ENCODE results near the gene YAF2. TPM values are rescaled to one million over a fixed set of nuclear protein-coding genes. Genes with fewer than 3 reads are reported as not detected.

Gene YAF2
- total RNA-seq, 2 donors from 2014 or later = 19.4 to 27.3 TPM

DNA sequence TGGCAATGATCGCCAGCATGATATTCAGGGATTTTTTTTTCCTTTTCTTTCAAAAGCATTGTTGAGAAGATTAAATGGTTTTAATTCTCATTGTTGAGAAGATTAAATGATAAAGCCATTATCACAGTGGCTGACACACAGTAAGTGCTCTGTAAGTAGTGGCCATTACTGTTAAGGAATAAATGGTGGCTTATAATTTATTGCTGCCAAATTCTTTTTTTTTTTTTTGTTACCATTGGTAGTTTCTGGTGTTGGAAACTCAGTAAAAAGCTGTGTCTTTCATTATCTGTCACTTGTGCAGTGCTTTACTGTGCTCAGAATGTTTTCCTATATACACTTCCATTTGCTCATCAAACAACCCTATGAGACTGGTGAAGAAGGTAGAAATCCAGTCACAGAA is 15.3 kb downstream of the YAF2 start:
- peaks cover 9% of the 10 kb centered on the region for H3K4me1 Mint-ChIP-seq
- no peaks in the 10 kb centered on the region for H3K4me1 ChIP-seq (ENCODE audit: control insufficient read depth, insufficient read depth, low read length)
- 89 to 90% methylated on average over 1 of the region's 1 CpG for WGBS, 2 experiments (ENCODE audit: insufficient coverage in 1 of 2, insufficient read length in 1 of 2)
- peaks cover 14% of the 10 kb centered on the region for H3K9me3 ChIP-seq (ENCODE audit: control insufficient read depth, low read length)
- no peaks in the 10 kb centered on the region for H3K27me3 ChIP-seq (ENCODE audit: control insufficient read depth, insufficient read depth, low read length, poor library complexity, severe bottlenecking)
- no peak overlapping the region for H3K27ac Mint-ChIP-seq
- H3K4me3 ChIP-seq (ENCODE audit: low read length) = no peak overlapping the region
- H3K9ac ChIP-seq (ENCODE audit: extremely low read depth, low read length, poor library complexity, severe bottlenecking) = no peak overlapping the region
- H3K27me3 Mint-ChIP-seq (ENCODE audit: insufficient read depth) = peaks cover 8% of the 10 kb centered on the region
- peaks cover 17% of the 10 kb centered on the region for H3K36me3 Mint-ChIP-seq (ENCODE audit: low read depth)
- H3K27ac ChIP-seq (ENCODE audit: low read depth, low read length) = no peak overlapping the region
- peaks cover 10% of the 10 kb centered on the region for H3K36me3 ChIP-seq (ENCODE audit: control insufficient read depth, insufficient read depth, low read length)
- peaks cover 18% of the 10 kb centered on the region for H3K9me3 Mint-ChIP-seq
- no peak overlapping the region for H3K4me3 Mint-ChIP-seq
- TF ChIP-seq, protein P1, sequence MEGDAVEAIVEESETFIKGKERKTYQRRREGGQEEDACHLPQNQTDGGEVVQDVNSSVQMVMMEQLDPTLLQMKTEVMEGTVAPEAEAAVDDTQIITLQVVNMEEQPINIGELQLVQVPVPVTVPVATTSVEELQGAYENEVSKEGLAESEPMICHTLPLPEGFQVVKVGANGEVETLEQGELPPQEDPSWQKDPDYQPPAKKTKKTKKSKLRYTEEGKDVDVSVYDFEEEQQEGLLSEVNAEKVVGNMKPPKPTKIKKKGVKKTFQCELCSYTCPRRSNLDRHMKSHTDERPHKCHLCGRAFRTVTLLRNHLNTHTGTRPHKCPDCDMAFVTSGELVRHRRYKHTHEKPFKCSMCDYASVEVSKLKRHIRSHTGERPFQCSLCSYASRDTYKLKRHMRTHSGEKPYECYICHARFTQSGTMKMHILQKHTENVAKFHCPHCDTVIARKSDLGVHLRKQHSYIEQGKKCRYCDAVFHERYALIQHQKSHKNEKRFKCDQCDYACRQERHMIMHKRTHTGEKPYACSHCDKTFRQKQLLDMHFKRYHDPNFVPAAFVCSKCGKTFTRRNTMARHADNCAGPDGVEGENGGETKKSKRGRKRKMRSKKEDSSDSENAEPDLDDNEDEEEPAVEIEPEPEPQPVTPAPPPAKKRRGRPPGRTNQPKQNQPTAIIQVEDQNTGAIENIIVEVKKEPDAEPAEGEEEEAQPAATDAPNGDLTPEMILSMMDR (conservative IDR thresholded peaks at IDR 0.05) = no peak
- DNase-seq = no peak

DNA sequence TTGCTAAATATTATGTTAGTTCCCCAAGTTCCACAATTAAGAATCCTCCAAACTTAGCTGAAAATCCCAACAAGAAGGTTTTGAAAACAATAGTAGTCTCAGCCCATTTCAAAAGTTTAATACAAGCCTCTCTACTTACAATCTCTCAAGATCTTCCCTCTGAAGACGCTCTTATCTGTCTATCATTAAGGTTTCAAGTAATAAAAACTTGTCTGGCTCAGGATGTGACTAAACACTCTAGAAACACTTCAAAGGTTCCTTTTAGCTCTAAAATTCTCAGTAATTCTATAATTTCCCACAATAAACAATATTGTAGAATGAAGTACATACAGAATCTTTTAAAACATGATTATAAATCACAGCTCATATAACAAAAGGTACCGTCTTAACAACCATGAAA is 16.3 kb downstream of the YAF2 start:
- Histone ChIP-seq H3K4me1 (ENCODE audit: control insufficient read depth, insufficient read depth, low read length) (no peaks in the 10 kb centered on the region), H3K9ac (ENCODE audit: extremely low read depth, low read length, poor library complexity, severe bottlenecking) (no peak overlapping the region), H3K27me3 (ENCODE audit: control insufficient read depth, insufficient read depth, low read length, poor library complexity, severe bottlenecking) (no peaks in the 10 kb centered on the region), H3K27ac (ENCODE audit: low read depth, low read length) (no peak overlapping the region), H3K9me3 (ENCODE audit: control insufficient read depth, low read length) (peaks cover 14% of the 10 kb centered on the region), H3K4me3 (ENCODE audit: low read length) (peak overlapping the region; percentile 13), H3K36me3 (ENCODE audit: control insufficient read depth, insufficient read depth, low read length) (peaks cover 10% of the 10 kb centered on the region)
- peaks cover 8% of the 10 kb centered on the region for H3K27me3 Mint-ChIP-seq (ENCODE audit: insufficient read depth)
- 88 to 95% methylated on average over 1 to 2 of the region's 2 CpGs for WGBS, 2 experiments (ENCODE audit: insufficient coverage in 1 of 2, insufficient read length in 1 of 2)
- H3K27ac Mint-ChIP-seq = no peak overlapping the region
- TF ChIP-seq, protein P1 (conservative IDR thresholded peaks at IDR 0.05) = no peak
- DNase-seq = no peak
- peaks cover 18% of the 10 kb centered on the region for H3K9me3 Mint-ChIP-seq
- peaks cover 17% of the 10 kb centered on the region for H3K36me3 Mint-ChIP-seq (ENCODE audit: low read depth)
- peaks cover 9% of the 10 kb centered on the region for H3K4me1 Mint-ChIP-seq
- H3K4me3 Mint-ChIP-seq = no peak overlapping the region

- Histone ChIP-seq H3K9me3 (ENCODE audit: control insufficient read depth, low read length) (no peaks in the 10 kb centered on the region), H3K36me3 (ENCODE audit: control insufficient read depth, insufficient read depth, low read length) (no peaks in the 10 kb centered on the region), H3K27me3 (ENCODE audit: control insufficient read depth, insufficient read depth, low read length, poor library complexity, severe bottlenecking) (no peaks in the 10 kb centered on the region), H3K9ac (ENCODE audit: extremely low read depth, low read length, poor library complexity, severe bottlenecking) (no peak overlapping the region), H3K27ac (ENCODE audit: low read depth, low read length) (no peak overlapping the region), H3K4me3 (ENCODE audit: low read length) (no peak overlapping the region), H3K4me1 (ENCODE audit: control insufficient read depth, insufficient read depth, low read length) (no peaks in the 10 kb centered on the region)
- Mint-ChIP-seq H3K36me3 (ENCODE audit: low read depth) (no peaks in the 10 kb centered on the region), H3K27me3 (ENCODE audit: insufficient read depth) (no peaks in the 10 kb centered on the region), H3K4me3 (no peak overlapping the region), H3K4me1 (peaks cover 12% of the 10 kb centered on the region), H3K27ac (no peak overlapping the region), H3K9me3 (no peaks in the 10 kb centered on the region)
- TF ChIP-seq, protein P1 (conservative IDR thresholded peaks at IDR 0.05) = no peak
- no peak for DNase-seq
Measured at GRCh38 chr12:42217656-42218055, 20.4 kb downstream of the YAF2 start.

Measured in endodermal cell (in vitro differentiated cells).